Esophagus squamous epithelium (tissue), 4 donors: Measurements from ENCODE around the gene CATSPERD.

Experiments
- CTCF ChIP-seq, 6 experiments: fragments of 450-650 bp in 4 of 6; fragments of 200-600 bp in 2 of 6; sonication (generic) in 2 of 6; IDR thresholded peaks; one replicate each; pipeline ENCODE4 v1.5.1; 2016 to 2019; ENCODE audit warnings: antibody characterized with exemption in 6 of 6, mild to moderate bottlenecking in 4 of 6, moderate library complexity in 4 of 6
- POLR2A ChIP-seq, 4 donors: fragments of 450-650 bp; IDR thresholded peaks; one replicate each; pipeline ENCODE4 v1.6.1; 2017; ENCODE audit warnings: antibody characterized with exemption in 4 of 4, mild to moderate bottlenecking in 4 of 4, moderate library complexity in 3 of 4

GRCh38 chr19:5690125-5690954, 30.1 kb upstream of the CATSPERD start, which contains the start of gene RPL36:
- peak in 3 of 4 donors; percentile 45 to 92 (median 86) for TF ChIP-seq POLR2A (IDR thresholded peaks at IDR 0.05)
- TF ChIP-seq CTCF (IDR thresholded peaks at IDR 0.05): peak; percentile 88 to 100 (median 99)
